Measurements from ENCODE around the gene SRGAP1. TPM values are rescaled to one million over a fixed set of nuclear protein-coding genes. Genes with fewer than 3 reads are reported as not detected.

SRGAP1 gene
- total and polyA plus RNA-seq, 9 of the 15 experiments (the other 6 are each of a cell fraction or from before 2014, with no cell fraction given) = 0.01 to 0.13 (median 0.04) TPM; not detected in 3

DNA sequence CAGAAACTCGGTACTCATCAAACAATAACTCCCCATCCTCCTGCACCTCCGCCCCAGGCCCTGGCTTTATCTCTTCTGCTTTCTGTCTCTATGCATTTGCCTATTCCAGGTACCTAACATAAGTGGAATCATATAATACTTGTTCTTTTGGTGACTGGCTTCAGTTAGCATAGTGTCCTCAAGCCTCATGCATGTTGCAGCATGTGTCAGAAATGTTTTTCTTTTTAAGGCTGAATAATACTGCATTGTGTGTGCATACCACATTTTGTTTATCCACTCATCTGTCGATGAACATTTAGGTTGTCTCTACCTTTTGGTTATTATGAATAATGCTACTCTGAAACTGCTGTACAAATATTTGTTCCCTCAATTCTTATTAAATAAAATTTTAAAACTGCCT is 260.5 kb downstream of the SRGAP1 start:
- H3K9me3 ChIP-seq (replicated peaks; ENCODE audit: control insufficient read depth, insufficient read depth, low read depth, low read length) = no peaks in the 10 kb centered on the region
- FAIRE-seq (no peak), DNase-seq (ENCODE audit: extremely low read depth in 1 of 4, low spot score in 3 of 4) (no peak), ATAC-seq (no peak)
- CTCF ChIA-PET (ENCODE audit: low intra/inter-chr PET ratio) = no interaction called here
- intact Hi-C loops (cut with micrococcal nuclease) (no loop called here), in situ Hi-C loops (cut with MboI) (no loop called here)
- H3K4me3 ChIP-seq = no peak overlapping the region
- no peak overlapping the region for H3K9ac ChIP-seq (ENCODE audit: insufficient read depth in 1 of 2, low read depth in 2 of 2, low read length in 2 of 2)
- H3K36me3 ChIP-seq (ENCODE audit: control insufficient read depth, insufficient read depth, low read length) = no peaks in the 10 kb centered on the region
- no TSS peak for BruUV-seq (replicated peaks)
- POLR2A ChIA-PET = no interaction called here
- TF ChIP-seq, protein P1, sequence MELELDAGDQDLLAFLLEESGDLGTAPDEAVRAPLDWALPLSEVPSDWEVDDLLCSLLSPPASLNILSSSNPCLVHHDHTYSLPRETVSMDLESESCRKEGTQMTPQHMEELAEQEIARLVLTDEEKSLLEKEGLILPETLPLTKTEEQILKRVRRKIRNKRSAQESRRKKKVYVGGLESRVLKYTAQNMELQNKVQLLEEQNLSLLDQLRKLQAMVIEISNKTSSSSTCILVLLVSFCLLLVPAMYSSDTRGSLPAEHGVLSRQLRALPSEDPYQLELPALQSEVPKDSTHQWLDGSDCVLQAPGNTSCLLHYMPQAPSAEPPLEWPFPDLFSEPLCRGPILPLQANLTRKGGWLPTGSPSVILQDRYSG (tag; conservative IDR thresholded peaks at IDR 0.05; ENCODE audit: low read depth) = no peak
- TF ChIP-seq ETV1 (tag; conservative IDR thresholded peaks at IDR 0.05; ENCODE audit: low read depth) = no peak
- TF ChIP-seq BACH1 (tag; IDR thresholded peaks at IDR 0.05) = no peak
- no peak for TF ChIP-seq SRSF7 (optimal IDR thresholded peaks at IDR 0.05; ENCODE audit: low read depth, low read length)
- TF ChIP-seq GATA2 (CRISPR knock-in tag; IDR thresholded peaks at IDR 0.05) = no peak
- TF ChIP-seq SMARCA5 (IDR thresholded peaks at IDR 0.05) = no peak
- no peak for TF ChIP-seq BRD9 (IDR thresholded peaks at IDR 0.05; ENCODE audit: low read depth, partially characterized antibody)
- no peak overlapping the region for H3K4me2 ChIP-seq (ENCODE audit: insufficient read depth, low read length)
- H3K27me3 ChIP-seq (ENCODE audit: control insufficient read depth in 2 of 2, insufficient read depth in 2 of 2, low read length in 2 of 2) = no peaks in the 10 kb centered on the region; a peak in 1 of 5 replicates
- no peaks in the 10 kb centered on the region for H3K9me1 ChIP-seq (ENCODE audit: control insufficient read depth, insufficient read depth, low read length)
- H3K4me1 ChIP-seq (replicated peaks in 1 of 2; ENCODE audit: control insufficient read depth in 2 of 2, insufficient read depth in 2 of 2, low read length in 2 of 2) = no peaks in the 10 kb centered on the region
- no peaks in the 10 kb centered on the region for H4K20me1 ChIP-seq (replicated peaks; ENCODE audit: control insufficient read depth, insufficient read depth, low read length)
- H3K27ac ChIP-seq (ENCODE audit: extremely low read depth, low read depth, low read length) = no peak overlapping the region
- WGBS (ENCODE audit: insufficient coverage, low coverage, missing lambda C conversion rate) = 0% methylated on average over 3 of the region's 3 CpGs
- no peaks in the 10 kb centered on the region for H3K79me2 ChIP-seq (ENCODE audit: control insufficient read depth, insufficient read depth, low read length)
- H2AFZ ChIP-seq (ENCODE audit: low read depth, low read length) = no peak overlapping the region

Data from K562 (cell line).